ENCODE data around the gene DIPK1B. TPM values are rescaled to one million over a fixed set of nuclear protein-coding genes. Genes with fewer than 3 reads are reported as not detected.
"Not testable (repeated sequence)": the region's sequence is repeated elsewhere in the genome, so short reads cannot be mapped to it uniquely, and the experiment has no call there.

DIPK1B gene
- total RNA-seq, 1 experiment from 2014 or later: not detected

DNA sequence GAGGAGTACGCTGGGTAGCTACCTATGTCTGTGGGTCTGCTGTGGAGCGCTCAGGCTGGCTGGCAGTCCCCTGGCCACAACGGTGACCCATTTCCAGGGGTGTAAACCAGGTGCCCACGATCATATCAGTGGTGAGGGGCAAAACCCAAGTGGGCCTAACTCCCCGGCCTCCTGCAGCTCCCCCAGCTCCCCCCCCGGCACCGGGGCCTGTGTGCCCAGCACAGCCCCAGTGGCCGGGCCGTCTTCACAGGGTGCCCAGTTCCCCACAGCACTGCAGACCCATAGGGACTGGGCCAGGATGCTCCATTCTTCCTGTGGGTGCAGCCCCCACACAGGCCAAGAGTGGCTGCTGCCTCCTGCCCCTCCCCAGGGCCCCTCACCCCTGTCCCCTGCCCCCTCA lies 46.6 kb downstream of the DIPK1B start:
- CTCF ChIA-PET: interaction anchor here (0.6 to 4.8 kb wide), 3 partner anchors 20 to 471 kb away, joined by 3 to 30 read pairs (median 10); no protein-coding TSS in a partner anchor
- TF ChIP-seq, protein P1, sequence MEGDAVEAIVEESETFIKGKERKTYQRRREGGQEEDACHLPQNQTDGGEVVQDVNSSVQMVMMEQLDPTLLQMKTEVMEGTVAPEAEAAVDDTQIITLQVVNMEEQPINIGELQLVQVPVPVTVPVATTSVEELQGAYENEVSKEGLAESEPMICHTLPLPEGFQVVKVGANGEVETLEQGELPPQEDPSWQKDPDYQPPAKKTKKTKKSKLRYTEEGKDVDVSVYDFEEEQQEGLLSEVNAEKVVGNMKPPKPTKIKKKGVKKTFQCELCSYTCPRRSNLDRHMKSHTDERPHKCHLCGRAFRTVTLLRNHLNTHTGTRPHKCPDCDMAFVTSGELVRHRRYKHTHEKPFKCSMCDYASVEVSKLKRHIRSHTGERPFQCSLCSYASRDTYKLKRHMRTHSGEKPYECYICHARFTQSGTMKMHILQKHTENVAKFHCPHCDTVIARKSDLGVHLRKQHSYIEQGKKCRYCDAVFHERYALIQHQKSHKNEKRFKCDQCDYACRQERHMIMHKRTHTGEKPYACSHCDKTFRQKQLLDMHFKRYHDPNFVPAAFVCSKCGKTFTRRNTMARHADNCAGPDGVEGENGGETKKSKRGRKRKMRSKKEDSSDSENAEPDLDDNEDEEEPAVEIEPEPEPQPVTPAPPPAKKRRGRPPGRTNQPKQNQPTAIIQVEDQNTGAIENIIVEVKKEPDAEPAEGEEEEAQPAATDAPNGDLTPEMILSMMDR (IDR thresholded peaks at IDR 0.05; ENCODE audit: unreplicated experiment): no peak
- intact Hi-C loops (cut with micrococcal nuclease): no loop called here
- H3K4me1 Mint-ChIP-seq (ENCODE audit: insufficient read depth, unreplicated experiment): no peaks in the 10 kb centered on the region
- no peak overlapping the region for H3K4me3 Mint-ChIP-seq (ENCODE audit: unreplicated experiment)
- no TSS peak for BruUV-seq (replicated peaks)
- H3K27ac Mint-ChIP-seq (ENCODE audit: low read depth, unreplicated experiment): no peak overlapping the region
- H3K9me3 Mint-ChIP-seq (ENCODE audit: unreplicated experiment): no peaks in the 10 kb centered on the region
- no peak for DNase-seq (ENCODE audit: unreplicated experiment)
- H3K27me3 Mint-ChIP-seq (ENCODE audit: insufficient read depth, unreplicated experiment): no peaks in the 10 kb centered on the region
- H3K36me3 Mint-ChIP-seq (ENCODE audit: insufficient read depth, unreplicated experiment): no peaks in the 10 kb centered on the region
- POLR2A ChIA-PET: no interaction called here

DNA sequence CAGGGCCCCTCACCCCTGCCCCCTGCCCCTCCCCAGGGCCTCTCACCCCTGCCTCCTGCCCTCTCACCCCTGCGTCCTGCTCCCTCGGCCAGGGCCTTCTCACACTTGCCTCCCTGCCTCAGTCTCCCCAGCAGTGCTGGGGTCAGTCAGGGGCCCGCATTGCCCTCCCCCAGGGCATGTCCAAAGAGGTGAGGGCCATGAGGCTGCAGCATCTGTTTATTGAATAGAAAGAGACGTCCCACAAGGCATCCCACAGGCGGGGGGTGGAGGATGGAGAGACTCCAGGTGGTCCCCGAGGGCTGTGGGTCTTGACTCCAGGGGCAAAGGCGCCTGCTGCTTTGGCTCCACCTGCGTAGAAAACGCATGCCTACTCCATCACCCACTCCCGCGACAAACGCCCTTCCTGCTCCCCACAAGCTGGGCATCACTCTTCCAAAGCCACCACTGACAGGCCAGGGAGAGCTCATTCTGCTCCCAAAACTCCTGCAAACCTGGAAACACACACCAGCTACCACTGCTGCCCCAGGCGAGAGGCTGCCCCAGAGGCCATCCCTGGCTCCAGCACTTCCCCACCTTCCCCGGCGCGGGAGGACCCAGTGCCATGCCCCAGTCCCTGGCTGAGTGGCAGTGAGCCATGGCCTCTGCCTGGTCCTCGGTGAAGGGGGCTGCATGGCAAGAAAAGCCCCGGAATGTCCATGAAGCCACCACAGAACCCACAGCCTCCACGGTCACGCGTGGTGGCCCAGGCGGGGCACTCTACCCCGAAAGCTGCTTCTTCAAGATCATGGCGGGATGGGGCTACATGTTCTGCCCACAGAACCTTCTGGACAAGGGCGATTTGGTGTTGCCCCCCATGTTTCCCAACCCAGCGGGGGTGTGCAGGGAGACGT lies 47.3 kb downstream of the DIPK1B start:
- no peaks in the 10 kb centered on the region for H3K36me3 Mint-ChIP-seq (ENCODE audit: insufficient read depth, unreplicated experiment)
- no peak overlapping the region for H3K4me3 Mint-ChIP-seq (ENCODE audit: unreplicated experiment)
- no peaks in the 10 kb centered on the region for H3K27me3 Mint-ChIP-seq (ENCODE audit: insufficient read depth, unreplicated experiment)
- TF ChIP-seq, protein P1 (IDR thresholded peaks at IDR 0.05; ENCODE audit: unreplicated experiment): no peak
- H3K9me3 Mint-ChIP-seq (ENCODE audit: unreplicated experiment): no peaks in the 10 kb centered on the region
- no peaks in the 10 kb centered on the region for H3K4me1 Mint-ChIP-seq (ENCODE audit: insufficient read depth, unreplicated experiment)
- CTCF ChIA-PET: interaction anchor here (0.6 to 4.8 kb wide), 8 partner anchors 15 to 470 kb away, joined by 3 to 30 read pairs (median 6); no protein-coding TSS in a partner anchor
- no peak overlapping the region for H3K27ac Mint-ChIP-seq (ENCODE audit: low read depth, unreplicated experiment)
- no TSS peak for BruUV-seq (replicated peaks)
- POLR2A ChIA-PET: no interaction called here
- DNase-seq (ENCODE audit: unreplicated experiment): no peak
- intact Hi-C loops (cut with micrococcal nuclease): no loop called here

DNA sequence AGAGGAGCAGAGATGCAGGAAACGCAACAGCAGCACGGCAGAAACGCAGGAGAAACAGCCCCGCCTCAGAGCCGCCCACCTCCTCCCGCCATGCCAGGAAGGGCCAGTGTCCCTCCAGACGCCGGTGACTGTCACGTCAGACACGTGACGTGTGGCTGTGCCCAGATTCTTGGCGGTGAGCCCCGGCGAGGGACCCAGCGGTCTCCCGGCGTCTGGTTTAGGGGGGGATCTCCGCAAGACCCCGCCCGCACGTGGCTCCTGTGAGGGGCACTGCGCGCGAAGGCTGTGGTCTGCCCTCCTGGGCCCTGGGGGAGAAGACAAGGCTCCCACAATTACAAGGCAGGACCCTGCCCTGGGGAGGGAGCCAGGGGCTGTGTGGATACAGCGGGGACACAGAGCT lies 48.1 kb downstream of the DIPK1B start:
- POLR2A ChIA-PET: no interaction called here
- Mint-ChIP-seq H3K27ac (ENCODE audit: low read depth, unreplicated experiment) (no peak overlapping the region), H3K36me3 (ENCODE audit: insufficient read depth, unreplicated experiment) (no peaks in the 10 kb centered on the region), H3K4me1 (ENCODE audit: insufficient read depth, unreplicated experiment) (no peaks in the 10 kb centered on the region), H3K4me3 (ENCODE audit: unreplicated experiment) (no peak overlapping the region), H3K9me3 (ENCODE audit: unreplicated experiment) (no peaks in the 10 kb centered on the region), H3K27me3 (ENCODE audit: insufficient read depth, unreplicated experiment) (no peaks in the 10 kb centered on the region)
- no TSS peak for BruUV-seq (replicated peaks)
- CTCF ChIA-PET: interaction anchor here (0.6 to 4.8 kb wide), 10 partner anchors 14 to 274 kb away, joined by 3 to 30 read pairs (median 4); no protein-coding TSS in a partner anchor
- no peak for DNase-seq (ENCODE audit: unreplicated experiment)
- intact Hi-C loops (cut with micrococcal nuclease): no loop called here
- TF ChIP-seq, protein P1 (IDR thresholded peaks at IDR 0.05; ENCODE audit: unreplicated experiment): no peak

DNA sequence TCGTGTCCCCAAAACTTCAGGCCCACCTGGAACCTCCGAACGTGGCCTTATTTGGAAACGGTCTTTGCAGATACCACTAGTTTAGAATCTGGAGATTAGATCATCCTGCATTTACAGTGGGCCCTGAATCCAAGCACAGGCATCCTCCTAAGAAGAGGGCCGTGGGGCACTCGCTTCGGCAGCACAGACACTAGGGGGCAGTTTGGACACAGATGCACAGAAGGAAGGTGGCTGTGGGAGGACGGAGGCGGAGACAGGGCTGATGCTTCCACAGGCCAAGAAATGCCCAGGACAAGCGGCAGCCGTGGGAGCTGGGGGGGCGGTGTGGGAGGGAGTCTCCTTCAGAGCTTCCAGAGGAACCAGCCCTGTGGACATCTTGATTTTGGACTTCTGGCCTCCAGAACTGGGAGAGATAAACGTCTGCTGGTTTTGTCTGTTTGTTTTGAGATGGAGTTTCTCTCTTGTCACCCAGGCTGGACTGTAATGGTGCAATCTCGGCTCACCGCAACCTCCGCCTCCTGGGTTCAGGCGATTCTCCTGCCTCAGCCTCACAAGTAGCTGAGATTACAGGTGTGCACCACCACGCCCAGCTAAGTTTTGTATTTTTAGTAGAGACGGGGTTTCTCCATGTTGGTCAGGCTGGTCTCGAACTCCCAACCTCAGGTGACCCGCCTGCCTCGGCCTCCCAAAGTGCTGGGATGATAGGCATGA lies 48.6 kb downstream of the DIPK1B start:
- H3K36me3 Mint-ChIP-seq (ENCODE audit: insufficient read depth, unreplicated experiment); H3K4me3 Mint-ChIP-seq (ENCODE audit: unreplicated experiment); H3K4me1 Mint-ChIP-seq (ENCODE audit: insufficient read depth, unreplicated experiment); BruUV-seq (replicated peaks); H3K27me3 Mint-ChIP-seq (ENCODE audit: insufficient read depth, unreplicated experiment); H3K27ac Mint-ChIP-seq (ENCODE audit: low read depth, unreplicated experiment); H3K9me3 Mint-ChIP-seq (ENCODE audit: unreplicated experiment); POLR2A ChIA-PET; intact Hi-C loops (cut with micrococcal nuclease): not testable (repeated sequence)
- CTCF ChIA-PET: interaction anchor here (0.6 to 4.8 kb wide), 9 partner anchors 13 to 346 kb away, joined by 3 to 30 read pairs (median 4); no protein-coding TSS in a partner anchor
- peak; percentile 61 for DNase-seq (ENCODE audit: unreplicated experiment)
- TF ChIP-seq, protein P1 (IDR thresholded peaks at IDR 0.05; ENCODE audit: unreplicated experiment): peak; percentile 56

All from MCF 10A (cell line).